Fibroblast of villous mesenchyme (primary cell): ENCODE data around the gene TEX38. TPM values are rescaled to one million over a fixed set of nuclear protein-coding genes. Genes with fewer than 3 reads are reported as not detected.
A peak's percentile ranks its signal among the peaks of the same experiment; 100 is the strongest.
"Not testable (repeated sequence)": the region's sequence is repeated elsewhere in the genome, so short reads cannot be mapped to it uniquely, and the experiment has no call there.

Experiments
- DNase-seq: peaks from one replicate; pipeline ENCODE4 v3.0.0-alpha.2; 2010; ENCODE audit warnings: low read depth
- H3K4me3 ChIP-seq: 2 replicates; pipeline ENCODE4 v1.5.1; 2011; ENCODE audit warnings: low read depth, mild to moderate bottlenecking, low read length
- total RNA-seq: library from RNA; depleted of rRNA; stranded (reverse); fragments of >200 nt; gene quantifications from 2 replicates; pipeline ENCODE4 v1.2.3, GENCODE V29; 2012
- TF ChIP-seq, protein P1 (sequence below): IDR thresholded peaks from 2 replicates; pipeline ENCODE4 v1.5.1; 2012; ENCODE audit warnings: low read depth, mild to moderate bottlenecking, low read length; ENCODE audit not compliant: insufficient read depth

TEX38 gene
- total RNA-seq, 1 donor, result under 0.01 TPM

DNA sequence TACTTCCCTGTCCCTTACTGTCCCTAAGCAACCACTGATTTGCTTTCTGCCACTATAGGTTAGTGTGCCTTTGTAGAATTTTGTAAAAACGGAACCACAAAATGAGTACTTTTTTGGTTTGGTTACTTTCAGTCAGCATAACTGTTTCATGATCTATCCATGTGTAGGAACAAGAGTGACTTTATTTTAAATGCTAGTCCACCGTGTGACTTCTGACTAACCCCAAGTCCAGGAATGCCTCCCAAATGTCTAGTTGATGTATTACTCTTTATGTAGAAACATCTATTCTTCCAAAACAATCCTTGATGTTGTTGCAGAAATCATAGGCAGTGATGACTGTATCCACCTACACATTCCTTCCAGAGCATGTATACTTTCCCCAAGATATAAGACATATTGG lies 24.8 kb upstream of the TEX38 start:
- peak; percentile 30 for DNase-seq
- TF ChIP-seq, protein P1, sequence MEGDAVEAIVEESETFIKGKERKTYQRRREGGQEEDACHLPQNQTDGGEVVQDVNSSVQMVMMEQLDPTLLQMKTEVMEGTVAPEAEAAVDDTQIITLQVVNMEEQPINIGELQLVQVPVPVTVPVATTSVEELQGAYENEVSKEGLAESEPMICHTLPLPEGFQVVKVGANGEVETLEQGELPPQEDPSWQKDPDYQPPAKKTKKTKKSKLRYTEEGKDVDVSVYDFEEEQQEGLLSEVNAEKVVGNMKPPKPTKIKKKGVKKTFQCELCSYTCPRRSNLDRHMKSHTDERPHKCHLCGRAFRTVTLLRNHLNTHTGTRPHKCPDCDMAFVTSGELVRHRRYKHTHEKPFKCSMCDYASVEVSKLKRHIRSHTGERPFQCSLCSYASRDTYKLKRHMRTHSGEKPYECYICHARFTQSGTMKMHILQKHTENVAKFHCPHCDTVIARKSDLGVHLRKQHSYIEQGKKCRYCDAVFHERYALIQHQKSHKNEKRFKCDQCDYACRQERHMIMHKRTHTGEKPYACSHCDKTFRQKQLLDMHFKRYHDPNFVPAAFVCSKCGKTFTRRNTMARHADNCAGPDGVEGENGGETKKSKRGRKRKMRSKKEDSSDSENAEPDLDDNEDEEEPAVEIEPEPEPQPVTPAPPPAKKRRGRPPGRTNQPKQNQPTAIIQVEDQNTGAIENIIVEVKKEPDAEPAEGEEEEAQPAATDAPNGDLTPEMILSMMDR, result no peak

DNA sequence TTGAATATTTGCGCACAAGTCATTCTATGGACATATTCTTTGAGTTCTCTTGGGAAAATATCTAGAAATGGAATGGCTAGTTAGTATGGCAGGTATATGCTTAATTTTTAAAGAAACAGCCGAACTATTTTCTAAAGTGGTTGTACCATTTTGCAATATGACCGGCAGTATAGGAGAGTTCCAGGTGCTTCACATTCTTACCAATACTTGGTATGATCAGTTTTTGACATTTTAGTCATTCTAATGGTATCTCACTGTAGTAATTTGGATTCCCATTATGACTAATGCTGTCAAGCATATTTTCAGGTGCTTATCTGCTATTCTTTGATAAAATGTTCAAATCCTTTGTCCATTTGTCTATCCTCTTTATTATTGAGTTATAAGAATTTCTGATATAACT lies 24.0 kb upstream of the TEX38 start:
- no peak overlapping the region for H3K4me3 ChIP-seq
- TF ChIP-seq, protein P1, result no peak
- no peak for DNase-seq

More for the DNA sequence above, 24.8 kb upstream of the TEX38 start:
- H3K4me3 ChIP-seq, result no peak overlapping the region

GRCh38 chr1:46649764-46650163 lies 21.9 kb upstream of the TEX38 start:
- DNase-seq, result no peak
- TF ChIP-seq, protein P1, result no peak
- H3K4me3 ChIP-seq, result no peak overlapping the region

DNA sequence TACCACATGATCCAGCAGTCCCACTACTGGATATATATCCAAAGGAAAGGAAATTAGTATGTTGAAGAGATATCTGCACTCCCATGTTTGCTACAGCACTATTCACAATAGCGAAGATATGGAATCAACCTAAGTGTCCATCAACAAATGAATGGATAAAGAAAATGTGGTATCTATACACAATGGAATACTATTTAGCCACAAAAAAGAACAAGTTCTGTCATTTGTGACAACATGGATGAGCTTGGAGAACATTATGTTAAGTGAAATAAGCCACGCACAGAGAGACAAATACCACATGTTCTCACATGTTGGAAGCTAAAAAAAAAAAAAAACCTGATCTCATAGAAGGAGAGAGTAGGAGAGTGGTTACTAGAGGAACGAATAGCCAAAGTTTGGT lies 21.2 kb upstream of the TEX38 start:
- TF ChIP-seq, protein P1, result no peak
- DNase-seq, result no peak
- H3K4me3 ChIP-seq, result no peak overlapping the region

GRCh38 chr1:46651152-46651551 lies 20.5 kb upstream of the TEX38 start:
- not testable (repeated sequence) for DNase-seq, H3K4me3 ChIP-seq

DNA sequence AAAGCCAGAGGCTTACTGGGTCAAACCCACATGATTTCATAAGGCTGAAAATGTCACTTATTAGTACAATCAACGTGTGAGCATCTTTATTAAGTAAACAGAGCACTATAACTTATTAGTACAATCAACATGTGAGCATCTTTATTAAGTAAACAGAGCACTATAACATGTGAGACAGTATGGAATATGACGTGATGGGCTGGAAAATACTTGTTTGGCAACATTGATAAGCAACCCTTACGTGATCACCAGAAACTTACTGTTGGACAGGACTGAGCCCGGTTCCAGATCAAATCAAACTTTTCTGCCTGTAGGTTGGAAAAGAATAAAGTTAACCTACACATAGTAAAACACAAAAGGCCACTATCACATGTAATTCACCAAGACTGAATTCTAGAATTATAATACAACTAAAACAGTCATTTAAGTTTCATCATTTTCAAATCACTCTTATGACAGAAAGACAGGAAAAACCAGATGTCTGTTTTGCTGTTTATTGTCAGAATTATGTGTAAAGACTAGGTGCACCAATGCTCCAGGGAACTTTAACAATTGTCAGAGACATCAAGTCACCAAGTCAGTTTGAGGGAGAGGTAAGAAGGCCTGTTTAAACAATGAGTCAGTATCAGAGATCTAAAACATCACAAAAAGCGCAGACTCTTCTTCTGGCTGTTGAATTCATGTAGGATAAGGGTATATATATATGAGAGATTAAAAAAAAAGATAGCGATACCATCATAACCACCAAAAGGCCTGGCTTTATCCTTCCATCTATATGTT lies 19.1 kb upstream of the TEX38 start:
- TF ChIP-seq, protein P1, result no peak
- no peak overlapping the region for H3K4me3 ChIP-seq
- DNase-seq, result no peak

- DNase-seq, result peak; percentile 89
- H3K4me3 ChIP-seq, result peak overlapping the region; percentile 37
- TF ChIP-seq, protein P1, result no peak
These were observed 18.2 kb upstream of the TEX38 start for GRCh38 chr1:46653405-46653958.
